HepG2 (cell line): Measurements from ENCODE around the gene TANGO2. TPM values are rescaled to one million over a fixed set of nuclear protein-coding genes. Genes with fewer than 3 reads are reported as not detected.

Experiments used
- ATAC-seq: fragments of 200-7000 bp; cut with Tn5 transposase; 3 replicates; pipeline ENCODE4 v1.9.1; 2020; ENCODE audit warnings: mild to moderate bottlenecking, moderate library complexity
- BruUV-seq: library from RNA; stranded (reverse); fragments of 400-500 nt; replicated peaks from 2 replicates; lab custom pipeline; 2021; lab: Mats Ljungman, UMichigan
- CTCF ChIA-PET: fragments of 300-600 bp; formaldehyde crosslinking; extraction: SDS; loops from one replicate; lab custom pipeline; 2021; ENCODE audit warnings: low total read pairs, inconsistent platforms, low intra/inter-chr PET ratio; lab: Yijun Ruan, JAX
- POLR2A ChIA-PET: fragments of 350-600 bp; sonication (Branson Sonifier 250); formaldehyde crosslinking; loops from one replicate; lab custom pipeline; 2020; ENCODE audit warnings: antibody characterized with exemption, inconsistent platforms; lab: Yijun Ruan, JAX
- DNase-seq: peaks from one replicate; pipeline ENCODE4 v3.0.0-alpha.2; 2015; ENCODE audit warnings: low spot score
- FAIRE-seq: peaks from 3 replicates; lab custom pipeline; 2011; peaks lifted over from hg19 to GRCh38; lab: Jason Lieb, UNC
- H2AFZ ChIP-seq: one replicate; pipeline ENCODE4 v1.6.1; 2011; ENCODE audit warnings: low read length, inconsistent platforms
- H3K27ac ChIP-seq: fragments of 300-600 bp; 3 replicates; pipeline ENCODE4 v1.8.0; 2011; ENCODE audit warnings: mixed run types, mild to moderate bottlenecking, mixed read lengths, low read length, inconsistent platforms; ENCODE audit not compliant: insufficient read depth; ENCODE audit errors: extremely low read length
- H3K27me3 ChIP-seq, 2 experiments: fragments of 200-600 bp in 1 of 2; 2 replicates in 1 of 2; 3 replicates in 1 of 2; pipeline versions ENCODE4 v1.6.0 to v1.8.0; 2011; ENCODE audit warnings: low read length in 2 of 2, mild to moderate bottlenecking in 2 of 2, moderate library complexity in 2 of 2, inconsistent platforms in 1 of 2; ENCODE audit not compliant: insufficient read depth in 2 of 2, control insufficient read depth in 1 of 2
- H3K36me3 ChIP-seq, 2 experiments: fragments of 200-600 bp in 1 of 2; replicated peaks in 1 of 2; 2 replicates in 1 of 2; 3 replicates in 1 of 2; pipeline versions ENCODE4 v1.5.1 to v1.8.0; 2011; ENCODE audit warnings: low read length in 2 of 2, inconsistent platforms in 1 of 2; ENCODE audit not compliant: insufficient read depth in 2 of 2, control insufficient read depth in 1 of 2
- H3K4me1 ChIP-seq: 2 replicates; pipeline ENCODE4 v1.5.1; 2012; ENCODE audit warnings: low read length, inconsistent platforms; ENCODE audit not compliant: insufficient read depth
- H3K4me2 ChIP-seq: 2 replicates; pipeline ENCODE4 v1.6.0; 2011; ENCODE audit warnings: low read depth, low read length, inconsistent platforms
- H3K4me3 ChIP-seq, 3 experiments: fragments of 200-600 bp in 1 of 3; sonication (generic), shearing (Covaris generic) in 1 of 3; replicated peaks in 1 of 3; 2 replicates each; pipeline ENCODE4 v1.5.1; 2011 to 2016; ENCODE audit warnings: low read length in 3 of 3, inconsistent platforms in 2 of 3, low read depth in 2 of 3, mild to moderate bottlenecking in 2 of 3, control low read depth in 1 of 3, mixed read lengths in 1 of 3; ENCODE audit not compliant: insufficient read depth in 1 of 3
- H3K79me2 ChIP-seq: one replicate; pipeline ENCODE4 v1.6.1; 2011; ENCODE audit warnings: low read length, inconsistent platforms; ENCODE audit not compliant: insufficient read depth
- H3K9ac ChIP-seq: 2 replicates; pipeline ENCODE4 v1.6.0; 2011; ENCODE audit warnings: mild to moderate bottlenecking, low read depth, low read length, inconsistent platforms; ENCODE audit not compliant: insufficient read depth
- H3K9me3 ChIP-seq: 2 replicates; pipeline ENCODE4 v1.5.1; 2012; ENCODE audit warnings: mild to moderate bottlenecking, low read length
- H4K20me1 ChIP-seq: 2 replicates; pipeline ENCODE4 v1.6.0; 2011; ENCODE audit warnings: inconsistent platforms, mild to moderate bottlenecking, low read length, moderate library complexity; ENCODE audit not compliant: insufficient read depth
- ATAD3A ChIP-seq: sonication (generic); formaldehyde crosslinking; IDR thresholded peaks from 2 replicates; pipeline ENCODE4 v1.4.0; 2020; ENCODE audit warnings: missing genetic modification reagents
- CENPT ChIP-seq: sonication (generic); formaldehyde crosslinking; IDR thresholded peaks from 2 replicates; pipeline ENCODE4 v1.8.0; 2022; ENCODE audit warnings: low read depth, mild to moderate bottlenecking, moderate library complexity, missing genetic modification reagents
- FOXP1 ChIP-seq, 2 experiments: fragments of 450-650 bp in 1 of 2; IDR thresholded peaks; 2 replicates each; pipeline ENCODE4 v1.6.1; 2017 to 2018; ENCODE audit warnings: antibody characterized with exemption in 1 of 2
- HNF1B ChIP-seq: sonication (generic); formaldehyde crosslinking; IDR thresholded peaks from 2 replicates; pipeline ENCODE4 v1.5.1; 2020; ENCODE audit warnings: mild to moderate bottlenecking, moderate library complexity, missing genetic modification reagents
- RAD21 ChIP-seq: fragments of 450-650 bp; formaldehyde crosslinking; IDR thresholded peaks from 2 replicates; pipeline ENCODE4 v1.5.0; 2020; ENCODE audit warnings: mild to moderate bottlenecking
- RNF219 ChIP-seq: sonication (generic); formaldehyde crosslinking; IDR thresholded peaks from 2 replicates; pipeline ENCODE4 v1.5.0; 2020; ENCODE audit warnings: mild to moderate bottlenecking, missing genetic modification reagents
- YY1 ChIP-seq: IDR thresholded peaks from 2 replicates; pipeline ENCODE4 v1.6.1; 2011; ENCODE audit warnings: low read length, low read depth, moderate library complexity, mild to moderate bottlenecking; ENCODE audit not compliant: insufficient read depth, insufficient replicate concordance
- ZBED4 ChIP-seq: sonication (generic); formaldehyde crosslinking; IDR thresholded peaks from 2 replicates; pipeline ENCODE4 v1.4.0; 2020; ENCODE audit warnings: missing genetic modification reagents, borderline replicate concordance
- ZNF850 ChIP-seq: sonication (generic); formaldehyde crosslinking; conservative IDR thresholded peaks from 2 replicates; pipeline ENCODE4 v1.9.0; 2021; ENCODE audit warnings: mild to moderate bottlenecking, missing genetic modification reagents
- ZSCAN5A ChIP-seq: sonication (generic); formaldehyde crosslinking; IDR thresholded peaks from 2 replicates; pipeline ENCODE4 v1.8.0; 2022; ENCODE audit warnings: mild to moderate bottlenecking, missing genetic modification reagents, borderline replicate concordance
- WGBS: methylation state at CpG from one replicate; pipeline ENCODE4 v1.1.6; 2017; ENCODE audit warnings: low lambda C conversion rate; 5-methylcytosine and 5-hydroxymethylcytosine counted together
- in situ Hi-C: cut with HindIII; loops from 2 replicates; pipeline ENCODE4 v1.10.0; 2017; ENCODE audit warnings: low pct_unique_long_range_greater_than_20kb; ENCODE audit not compliant: extremely low pct_ligation_motif_present
- intact Hi-C: fragments of 100-400 bp; cut with micrococcal nuclease; formaldehyde crosslinking; loops from one replicate; pipeline ENCODE4 v1.10.0; 2022; ENCODE audit not compliant: unreplicated experiment
- polyA plus RNA-seq, 8 experiments: library from polyadenylated mRNA; depleted of rRNA in 3 of 8; stranded (reverse) in 7 of 8; unstranded in 1 of 8; fragments of >200 nt; fragmentation: Illumina TruSeq in 4 of 8; extraction: Trizol in 4 of 8; gene quantifications; 2 replicates each; pipeline versions ENCODE4 v1.2.1 to v1.2.3, GENCODE V29; 2011 to 2016; ENCODE audit warnings: low read depth in 4 of 8, missing spikeins in 1 of 8, mixed read lengths in 1 of 8; ENCODE audit not compliant: insufficient read depth in 1 of 8
- total RNA-seq, 5 experiments: library from RNA; depleted of rRNA; stranded (reverse); fragments of >200 nt; fragmentation: Illumina TruSeq; extraction: Trizol; gene quantifications; 2 replicates each; pipeline ENCODE4 v1.2.3, GENCODE V29; 2016; ENCODE audit warnings: low read depth in 1 of 5

TANGO2 gene
- total and polyA plus RNA-seq, 2 of the 13 experiments (the other 11 are each of a cell fraction or from before 2014, with no cell fraction given) = 12.9 to 14.8 TPM

GRCh38 chr22:20115691-20116375 lies 94.9 kb downstream of the TANGO2 start, which contains the start of gene RANBP1 (continued):
- TF ChIP-seq RAD21 (CRISPR knock-in tag) (no peak), ATAD3A (CRISPR knock-in tag) (no peak), RNF219 (no peak)

- peaks cover 57% of the 10 kb centered on the region for H3K79me2 ChIP-seq
- H3K36me3 ChIP-seq = peaks cover 9 to 69% of the 10 kb centered on the region in 2 experiments
- DNase-seq (no peak), ATAC-seq (peak; percentile 17), FAIRE-seq (no peak)
- peak overlapping the region; percentile 79 to 85 (median 85) for H3K4me3 ChIP-seq
- H3K27ac ChIP-seq = peak overlapping the region; percentile 78
- H3K27me3 ChIP-seq = no peaks in the 10 kb centered on the region; a peak in 1 of 5 replicates
- in situ Hi-C loops (no loop called here), intact Hi-C loops (loop anchor here (5.0 kb wide), 1 partner anchor 34 kb away; the partner anchor contains the start of gene DGCR8)
- POLR2A ChIA-PET = interaction anchor here (0.7 to 2.2 kb wide), 7 partner anchors 9 to 277 kb away, joined by 3 to 15 read pairs (median 4); partner anchors contain the start of genes ZDHHC8 and ZNF74
- H3K9ac ChIP-seq = peak overlapping the region; percentile 90
- TSS peak; percentile 66 for BruUV-seq
- CTCF ChIA-PET = no interaction called here
- H3K4me1 ChIP-seq = peaks cover 54% of the 10 kb centered on the region
- H3K4me2 ChIP-seq = peak overlapping the region; percentile 84
- H3K9me3 ChIP-seq = no peaks in the 10 kb centered on the region
- WGBS = 2% methylated on average over 17 of the region's 27 CpGs
- H4K20me1 ChIP-seq = 0 out of 2 replicates have a peak, but pooled peaks cover 3% of the 10 kb centered on the region
- no peak overlapping the region for H2AFZ ChIP-seq
- TF ChIP-seq ZNF850 (no peak), YY1 (no peak), FOXP1 (IDR thresholded peaks at IDR 0.05) (no peak), FOXP1 (CRISPR knock-in tag; IDR thresholded peaks at IDR 0.05) (no peak), CENPT (CRISPR knock-in tag) (no peak), HNF1B (CRISPR knock-in tag) (no peak), ZSCAN5A (no peak), ZBED4 (CRISPR knock-in tag) (no peak)
Measured at GRCh38 chr22:20116376-20116950, 95.6 kb downstream of the TANGO2 start.
